Gastroesophageal sphincter (tissue), 3 donors: ENCODE data around the gene LHX2.
"Not testable (repeated sequence)": the region's sequence is repeated elsewhere in the genome, so short reads cannot be mapped to it uniquely, and the experiment has no call there.

Source experiments
- EP300 ChIP-seq: sonication (generic); formaldehyde crosslinking; IDR thresholded peaks from one replicate; pipeline ENCODE4 v1.6.1; 2017; ENCODE audit warnings: antibody characterized with exemption, mild to moderate bottlenecking
- POLR2A ChIP-seq, 2 donors: fragments of 450-650 bp; IDR thresholded peaks; one replicate each; pipeline ENCODE4 v1.6.1; 2017; ENCODE audit warnings: antibody characterized with exemption in 2 of 2, mild to moderate bottlenecking in 2 of 2, moderate library complexity in 1 of 2
- POLR2AphosphoS5 ChIP-seq: sonication (generic); formaldehyde crosslinking; IDR thresholded peaks from one replicate; pipeline ENCODE4 v1.6.1; 2017; ENCODE audit warnings: antibody characterized with exemption
- TF ChIP-seq, protein P1 (sequence below), 4 experiments: fragments of 200-600 bp in 2 of 4; fragments of 450-650 bp in 2 of 4; sonication (generic) in 1 of 4; IDR thresholded peaks; one replicate each; pipeline ENCODE4 v1.5.1; 2017 to 2019; ENCODE audit warnings: antibody characterized with exemption in 4 of 4, mild to moderate bottlenecking in 2 of 4, moderate library complexity in 2 of 4

DNA sequence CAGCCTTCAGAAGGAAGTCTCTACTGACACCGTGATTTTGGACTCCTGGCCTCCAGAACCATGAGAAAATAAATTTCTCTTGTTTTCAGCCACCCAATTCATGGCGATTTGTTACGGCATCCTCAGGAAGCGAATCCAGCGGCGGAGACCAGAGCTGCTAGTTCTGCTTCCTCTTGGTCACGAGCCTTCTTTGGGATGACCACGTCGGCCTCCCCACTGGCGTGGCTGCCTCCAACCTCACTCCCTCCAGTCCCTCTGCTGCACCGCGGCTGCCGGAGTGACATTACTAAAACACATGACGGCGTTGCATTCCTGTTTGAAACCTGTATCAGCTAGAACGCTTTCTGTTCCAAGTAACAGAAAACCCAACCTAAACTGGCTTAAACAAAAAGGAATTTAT, 18.9 kb upstream of the LHX2 start:
- TF ChIP-seq, protein P1, sequence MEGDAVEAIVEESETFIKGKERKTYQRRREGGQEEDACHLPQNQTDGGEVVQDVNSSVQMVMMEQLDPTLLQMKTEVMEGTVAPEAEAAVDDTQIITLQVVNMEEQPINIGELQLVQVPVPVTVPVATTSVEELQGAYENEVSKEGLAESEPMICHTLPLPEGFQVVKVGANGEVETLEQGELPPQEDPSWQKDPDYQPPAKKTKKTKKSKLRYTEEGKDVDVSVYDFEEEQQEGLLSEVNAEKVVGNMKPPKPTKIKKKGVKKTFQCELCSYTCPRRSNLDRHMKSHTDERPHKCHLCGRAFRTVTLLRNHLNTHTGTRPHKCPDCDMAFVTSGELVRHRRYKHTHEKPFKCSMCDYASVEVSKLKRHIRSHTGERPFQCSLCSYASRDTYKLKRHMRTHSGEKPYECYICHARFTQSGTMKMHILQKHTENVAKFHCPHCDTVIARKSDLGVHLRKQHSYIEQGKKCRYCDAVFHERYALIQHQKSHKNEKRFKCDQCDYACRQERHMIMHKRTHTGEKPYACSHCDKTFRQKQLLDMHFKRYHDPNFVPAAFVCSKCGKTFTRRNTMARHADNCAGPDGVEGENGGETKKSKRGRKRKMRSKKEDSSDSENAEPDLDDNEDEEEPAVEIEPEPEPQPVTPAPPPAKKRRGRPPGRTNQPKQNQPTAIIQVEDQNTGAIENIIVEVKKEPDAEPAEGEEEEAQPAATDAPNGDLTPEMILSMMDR (IDR thresholded peaks at IDR 0.05), result not testable (repeated sequence)
- not testable (repeated sequence) for TF ChIP-seq POLR2A (IDR thresholded peaks at IDR 0.05); POLR2AphosphoS5; EP300
